OCI-LY7 (cell line): Measurements from ENCODE around the gene PCBP3. TPM values are rescaled to one million over a fixed set of nuclear protein-coding genes. Genes with fewer than 3 reads are reported as not detected.

ENCODE experiments used
- BruUV-seq: library from RNA; stranded (reverse); fragments of 400-500 nt; replicated peaks from 2 replicates; lab custom pipeline; 2021; lab: Mats Ljungman, UMichigan
- CTCF ChIA-PET: fragments of 300-600 bp; sonication (Branson Sonifier 250); formaldehyde crosslinking; loops from one replicate; lab custom pipeline; 2022; ENCODE audit warnings: antibody characterized with exemption; ENCODE audit not compliant: unreplicated experiment; lab: Charles Lee
- POLR2A ChIA-PET: fragments of 300-600 bp; sonication (Branson Sonifier 250); formaldehyde crosslinking; loops from one replicate; lab custom pipeline; 2022; ENCODE audit warnings: antibody characterized with exemption; lab: Charles Lee
- DNase-seq: peaks from one replicate; pipeline ENCODE4 v3.0.0-alpha.2; 2015; ENCODE audit warnings: low spot score
- H2AFZ ChIP-seq: fragments of 200-600 bp; sonication (generic), shearing (Covaris generic); 2 replicates; pipeline ENCODE4 v1.6.1; 2014; ENCODE audit warnings: mild to moderate bottlenecking, antibody characterized with exemption, low read length, moderate library complexity
- H3K27ac ChIP-seq: fragments of 200-600 bp; sonication (generic); 2 replicates; pipeline ENCODE4 v1.5.1; 2014; ENCODE audit warnings: mixed run types, low read depth, mild to moderate bottlenecking, moderate library complexity, low read length, inconsistent platforms; ENCODE audit not compliant: poor library complexity, severe bottlenecking
- H3K36me3 ChIP-seq: fragments of 200-600 bp; sonication (generic); 2 replicates; pipeline ENCODE4 v1.6.1; 2014; ENCODE audit warnings: mild to moderate bottlenecking, antibody characterized with exemption, low read length, moderate library complexity, mixed read lengths; ENCODE audit not compliant: insufficient read depth
- H3K4me1 ChIP-seq: fragments of 200-600 bp; sonication (generic); 2 replicates; pipeline ENCODE4 v1.5.1; 2014; ENCODE audit warnings: mild to moderate bottlenecking, low read length; ENCODE audit not compliant: insufficient read depth, poor library complexity, severe bottlenecking
- H3K4me2 ChIP-seq: fragments of 200-600 bp; sonication (generic); 2 replicates; pipeline ENCODE4 v1.6.1; 2014; ENCODE audit warnings: mild to moderate bottlenecking, low read length
- H3K4me3 ChIP-seq: fragments of 200-600 bp; sonication (generic); 2 replicates; pipeline ENCODE4 v1.5.1; 2014; ENCODE audit warnings: mild to moderate bottlenecking, low read depth, low read length; ENCODE audit not compliant: poor library complexity, severe bottlenecking
- H3K79me2 ChIP-seq: fragments of 200-600 bp; sonication (generic); 2 replicates; pipeline ENCODE4 v1.6.1; 2016; ENCODE audit warnings: low read depth, mild to moderate bottlenecking, low read length, moderate library complexity, mixed read lengths; ENCODE audit not compliant: insufficient read depth
- H3K9me2 ChIP-seq: fragments of 200-600 bp; sonication (generic); 2 replicates; pipeline ENCODE4 v1.6.1; 2016; ENCODE audit warnings: mild to moderate bottlenecking, low read length, mixed read lengths; ENCODE audit not compliant: insufficient read depth
- H3K9me3 ChIP-seq: fragments of 200-600 bp; sonication (generic); 2 replicates; pipeline ENCODE4 v1.6.1; 2014; ENCODE audit warnings: mild to moderate bottlenecking, mixed run types, low read length, mixed read lengths
- H4K20me1 ChIP-seq: fragments of 200-600 bp; sonication (generic); 2 replicates; pipeline ENCODE4 v1.6.1; 2014; ENCODE audit warnings: mild to moderate bottlenecking, antibody characterized with exemption, low read length, moderate library complexity, mixed read lengths; ENCODE audit not compliant: insufficient read depth
- CTCF ChIP-seq: fragments of 200-600 bp; sonication (generic); conservative IDR thresholded peaks from 2 replicates; pipeline ENCODE4 v1.5.1; 2014; ENCODE audit warnings: mild to moderate bottlenecking, antibody characterized with exemption, low read length, moderate library complexity, mixed read lengths
- EZH2phosphoT487 ChIP-seq: fragments of 200-600 bp; sonication (generic); IDR thresholded peaks from 2 replicates; pipeline ENCODE4 v1.6.1; 2018; ENCODE audit warnings: low read depth, borderline replicate concordance, mild to moderate bottlenecking, mixed run types, antibody characterized with exemption, low read length, moderate library complexity, mixed read lengths
- intact Hi-C: fragments of 100-400 bp; cut with micrococcal nuclease; formaldehyde crosslinking; loops from one replicate; pipeline ENCODE4 v1.10.0; 2022; ENCODE audit not compliant: unreplicated experiment
- total RNA-seq, 2 experiments: library from RNA; depleted of rRNA in 1 of 2; stranded (reverse); fragments of >200 nt in 1 of 2; shearing (Covaris generic) in 1 of 2; gene quantifications; 2 replicates each; pipeline ENCODE4 v1.2.3, GENCODE V29; 2014 to 2022

Gene PCBP3
- total RNA-seq, 2 experiments from 2014 or later, result 0.61 TPM; not detected in 1

- Histone ChIP-seq H3K9me3 (no peaks in the 10 kb centered on the region), H4K20me1 (no peaks in the 10 kb centered on the region), H2AFZ (no peak overlapping the region), H3K4me1 (no peaks in the 10 kb centered on the region), H3K9me2 (no peaks in the 10 kb centered on the region), H3K79me2 (no peaks in the 10 kb centered on the region), H3K27ac (no peak overlapping the region), H3K4me3 (no peak overlapping the region), H3K36me3 (no peaks in the 10 kb centered on the region), H3K4me2 (no peak overlapping the region)
- TF ChIP-seq EZH2phosphoT487 (no peak), CTCF (no peak)
- intact Hi-C loops, result no loop called here
- ChIA-PET CTCF (no interaction called here), POLR2A (no interaction called here)
- DNase-seq, result no peak
- BruUV-seq, result no TSS peak
These were observed 255.9 kb downstream of the PCBP3 start for GRCh38 chr21:45899317-45900033.

GRCh38 chr21:45900034-45900868, 256.7 kb downstream of the PCBP3 start:
- Histone ChIP-seq H3K9me2 (no peaks in the 10 kb centered on the region), H3K4me1 (no peaks in the 10 kb centered on the region), H3K4me3 (no peak overlapping the region), H3K79me2 (no peaks in the 10 kb centered on the region), H3K36me3 (no peaks in the 10 kb centered on the region), H2AFZ (no peak overlapping the region), H3K9me3 (no peaks in the 10 kb centered on the region), H3K4me2 (no peak overlapping the region), H3K27ac (no peak overlapping the region), H4K20me1 (no peaks in the 10 kb centered on the region)
- no TSS peak for BruUV-seq
- TF ChIP-seq EZH2phosphoT487, result no peak
- TF ChIP-seq CTCF, result no peak
- intact Hi-C loops, result no loop called here
- CTCF ChIA-PET, result no interaction called here
- POLR2A ChIA-PET, result no interaction called here
- DNase-seq, result no peak
